Measurements from ENCODE around the gene THOP1.

Gene THOP1

DNA sequence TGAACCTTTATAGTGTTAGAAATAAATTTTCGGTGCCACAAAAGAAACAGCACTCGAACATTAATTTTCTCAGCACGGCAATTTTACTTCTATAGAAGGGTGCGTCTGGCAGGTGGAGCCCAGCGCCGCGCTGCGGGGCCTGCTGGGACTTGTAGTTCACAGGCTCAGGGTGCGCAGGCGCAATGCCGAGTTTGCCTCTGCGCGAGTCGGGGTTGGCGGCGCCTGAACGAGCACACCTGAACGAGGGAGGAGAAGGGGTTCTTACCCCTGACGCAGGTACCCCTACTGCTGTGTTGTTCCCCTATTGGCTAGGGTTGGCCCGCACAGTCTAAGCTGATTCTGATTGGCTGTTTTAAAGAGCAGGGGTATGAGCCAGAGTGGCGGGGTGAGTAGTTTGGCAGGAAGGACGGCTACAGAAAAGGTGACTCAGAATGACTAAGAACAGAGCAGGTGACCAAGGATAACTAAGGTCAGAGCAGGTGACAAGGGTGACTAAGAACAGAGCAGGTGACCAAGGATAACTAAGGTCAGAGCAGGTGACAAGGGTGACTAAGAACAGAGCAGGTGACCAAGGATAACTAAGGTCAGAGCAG lies 32.0 kb downstream of the THOP1 start:
- DNase-seq (ENCODE audit: low spot score) = peak; percentile 74

DNA sequence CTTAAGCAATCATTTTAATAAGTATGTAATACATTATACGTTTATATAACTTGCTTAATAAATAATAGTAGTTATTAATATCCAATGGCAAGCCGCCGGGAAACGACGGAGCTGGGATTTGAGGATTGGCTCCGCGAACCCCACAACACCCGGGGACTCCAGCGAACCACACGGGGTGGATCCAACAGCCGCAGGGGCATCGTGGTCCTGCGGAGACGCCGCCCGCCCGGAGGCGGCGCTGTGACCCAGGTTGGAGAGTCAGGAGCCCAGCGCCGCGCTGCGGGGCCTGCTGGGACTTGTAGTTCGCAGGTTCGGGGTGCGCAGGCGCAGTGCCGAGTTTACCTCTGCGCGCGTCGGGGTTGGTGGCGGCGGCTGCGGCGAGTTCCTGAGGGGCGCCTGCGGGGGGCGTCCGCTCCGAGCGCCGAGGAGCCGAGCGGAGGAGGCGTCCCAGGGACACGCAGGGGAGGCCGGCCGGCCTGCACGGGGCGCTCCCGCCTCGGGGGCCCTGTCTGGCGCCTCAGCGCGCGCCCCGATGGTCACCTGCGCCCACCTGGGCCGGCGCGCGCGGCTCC lies 34.3 kb downstream of the THOP1 start, which contains the start of gene ZNF554:
Gene ZNF554, plus strand, starts transcription at position 329 of the 572 bp plus-strand sequence. Its CDS starts 204 bp downstream, at position 533.
- DNase-seq (ENCODE audit: low spot score) = peak; percentile 99

DNA sequence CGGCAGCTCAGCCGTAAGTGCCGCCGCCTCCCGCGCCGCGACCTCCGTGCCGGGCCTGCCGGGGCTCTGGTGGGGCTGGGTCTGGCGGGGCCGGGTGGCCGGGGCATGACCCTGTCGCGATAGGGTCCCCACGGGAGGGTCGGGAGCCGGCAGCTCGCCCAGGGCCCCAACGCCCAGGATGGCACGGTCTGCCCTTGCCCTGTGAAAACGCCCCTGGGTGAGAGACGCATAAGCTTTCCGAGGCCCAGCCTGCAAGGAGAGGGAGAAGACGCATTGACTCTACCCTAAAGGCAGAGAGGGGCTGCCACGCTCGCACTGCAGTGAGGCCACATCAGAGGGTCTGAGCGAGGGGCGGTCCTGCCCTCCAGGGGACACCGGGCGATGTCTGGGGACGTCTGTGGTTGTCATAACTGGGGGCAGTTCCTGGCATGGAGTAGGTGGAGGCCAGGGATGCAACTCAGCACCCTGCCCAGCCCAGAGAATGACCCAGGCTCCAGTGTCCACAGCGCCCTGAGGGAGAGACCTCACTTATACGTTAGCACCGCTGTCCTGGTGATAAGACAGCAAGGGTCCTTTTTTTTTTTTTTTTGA lies 34.9 kb downstream of the THOP1 start:
- no peak for DNase-seq (ENCODE audit: low spot score)

- DNase-seq (ENCODE audit: low spot score) = no peak
Observed at GRCh38 chr19:2822846-2823245, 37.5 kb downstream of the THOP1 start.

DNA sequence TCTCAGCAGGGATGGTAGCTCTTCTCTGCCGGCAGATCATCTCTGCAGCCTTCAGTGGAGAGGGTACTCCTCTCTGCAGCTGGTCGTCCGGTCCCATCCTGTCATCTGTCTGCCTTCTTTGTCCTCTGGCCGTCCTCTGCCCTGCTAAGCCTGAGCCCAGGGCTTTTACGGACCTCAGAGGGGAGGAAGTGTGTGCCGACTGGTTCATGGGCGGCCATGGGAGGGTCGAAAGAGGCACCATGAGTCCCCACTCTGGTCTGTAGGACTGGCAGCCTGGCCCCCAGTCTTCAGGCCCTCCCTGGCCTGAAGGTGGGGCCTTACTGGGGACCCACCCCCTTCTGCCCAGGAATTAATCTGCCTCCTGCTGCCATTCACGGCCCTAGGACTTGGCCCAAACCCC lies 38.3 kb downstream of the THOP1 start:
- no peak for DNase-seq (ENCODE audit: low spot score)

DNA sequence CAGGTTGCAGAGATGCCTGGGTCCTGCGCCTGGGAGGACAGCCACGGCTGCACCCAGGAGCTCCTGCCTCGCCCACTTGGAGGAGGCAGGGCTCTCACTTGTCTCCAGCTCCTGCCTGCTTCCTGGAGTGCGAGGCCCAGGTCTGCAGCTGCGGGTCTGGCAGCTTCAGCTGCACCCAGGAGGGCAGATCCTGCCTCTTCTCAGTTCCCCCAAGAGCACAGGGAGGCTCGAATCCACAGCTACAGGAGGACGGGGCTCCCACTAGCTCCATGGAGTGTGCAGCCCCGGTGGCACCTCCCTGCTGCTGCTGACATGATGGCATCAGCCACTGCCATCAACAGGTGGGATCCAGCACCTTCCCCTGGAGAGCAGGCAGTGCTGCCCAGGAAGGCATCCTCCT lies 38.8 kb downstream of the THOP1 start:
- no peak for DNase-seq (ENCODE audit: low spot score)

DNA sequence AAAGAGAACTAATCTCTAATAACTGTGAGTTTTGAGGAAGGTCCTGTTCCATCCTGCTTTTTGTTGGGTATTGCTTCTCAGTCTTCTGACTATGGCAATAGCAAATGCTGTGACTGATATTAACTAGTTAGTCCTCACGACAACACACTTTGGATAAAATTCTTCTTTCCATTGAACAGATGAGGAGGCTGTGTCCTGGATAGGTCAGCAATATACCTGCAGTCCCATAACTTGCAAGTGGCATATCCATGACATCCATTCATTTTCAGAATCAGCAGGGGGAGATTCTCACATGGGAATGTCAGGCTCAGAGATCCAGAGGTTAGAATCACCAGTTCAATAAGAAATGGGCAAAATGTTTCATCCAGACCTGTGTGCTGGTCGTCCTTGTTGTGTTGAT lies 41.7 kb downstream of the THOP1 start:
- DNase-seq (ENCODE audit: low spot score) = no peak

- DNase-seq (ENCODE audit: low spot score) = no peak
Observed at GRCh38 chr19:2827840-2828489, 42.7 kb downstream of the THOP1 start.

GRCh38 chr19:2834294-2834871 lies 49.1 kb downstream of the THOP1 start:
- DNase-seq (ENCODE audit: low spot score) = no peak

- no peak for DNase-seq (ENCODE audit: low spot score)
Observed at GRCh38 chr19:2837430-2837829, 52.1 kb downstream of the THOP1 start.

GRCh38 chr19:2840794-2841791 lies 55.8 kb downstream of the THOP1 start, which contains the start of gene ZNF555:
TSS of gene ZNF555 (plus strand) at chr19:2841475. CDS start at chr19:2841573, 98 bp downstream.
- DNase-seq (ENCODE audit: low spot score) = peak; percentile 98

DNA sequence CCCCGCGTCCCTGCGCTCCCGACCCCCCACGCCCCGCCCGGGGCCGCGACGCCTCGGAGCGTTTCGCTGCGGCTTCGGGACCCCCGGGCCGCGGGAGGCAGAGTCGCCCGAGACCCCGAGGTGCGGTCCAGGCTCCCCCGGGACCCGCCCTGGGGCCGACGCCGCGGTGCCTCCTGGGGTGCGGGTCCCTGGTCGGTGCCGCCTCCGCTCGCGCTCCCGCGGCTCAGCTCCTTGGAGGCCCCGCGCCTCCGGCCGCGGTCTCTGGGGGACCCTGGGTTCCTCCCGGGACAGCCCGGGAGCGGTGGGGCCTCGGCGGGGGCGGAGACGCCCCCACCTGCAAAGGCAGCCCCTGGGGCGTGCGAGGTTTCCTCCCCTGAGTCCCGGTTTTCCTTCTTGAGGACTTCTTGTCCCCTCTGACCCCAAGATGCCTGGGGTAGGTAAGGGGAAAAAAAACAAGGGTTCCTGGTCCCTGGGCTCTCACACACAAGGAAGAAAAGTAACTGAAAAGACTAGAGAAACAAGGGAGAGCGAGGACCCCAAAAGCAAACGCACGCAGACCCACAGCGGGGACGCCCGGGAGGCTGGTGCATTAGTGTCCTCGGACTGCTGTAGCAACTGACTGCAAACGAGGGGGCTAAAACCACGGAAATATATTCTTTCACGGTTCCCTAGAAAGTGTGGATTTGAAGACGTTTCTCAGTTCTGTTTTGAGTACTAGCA lies 56.7 kb downstream of the THOP1 start:
- DNase-seq (ENCODE audit: low spot score) = peak; percentile 54

GRCh38 chr19:2845107-2845506 lies 59.8 kb downstream of the THOP1 start:
- no peak for DNase-seq (ENCODE audit: low spot score)

DNA sequence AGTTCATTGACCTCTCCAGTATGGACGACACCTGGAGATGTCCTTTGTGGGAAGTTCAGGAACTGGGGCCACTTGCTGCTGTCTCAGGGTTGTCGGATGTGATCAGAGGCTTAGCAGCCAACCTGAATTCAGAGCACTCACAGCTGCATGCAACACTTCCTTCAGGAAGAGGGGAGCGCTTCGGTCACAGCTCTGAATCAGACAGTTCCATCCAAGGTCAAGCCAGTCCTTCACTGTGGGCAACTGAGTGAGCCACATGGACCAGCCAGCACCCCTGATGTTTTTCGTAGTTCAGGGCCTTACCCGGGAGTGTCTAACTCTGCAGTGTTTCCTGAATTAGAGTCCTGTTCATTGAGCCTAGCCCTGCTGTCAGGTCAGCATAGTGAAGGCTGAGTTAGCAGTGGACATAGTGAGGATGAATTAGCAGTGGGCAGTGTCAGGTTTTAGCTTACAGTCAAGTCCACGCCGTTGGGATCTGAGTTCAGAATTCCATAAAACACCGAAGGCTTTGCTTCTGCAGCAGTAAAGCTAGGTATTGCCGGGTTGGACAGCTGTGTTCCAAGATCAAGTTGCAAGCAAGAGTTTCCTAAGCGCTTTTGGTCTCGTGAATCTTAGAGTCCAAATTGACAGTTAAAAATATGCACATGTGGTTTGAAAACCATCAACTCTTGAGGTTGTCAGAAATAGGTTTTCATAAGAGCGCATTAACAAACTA lies 61.0 kb downstream of the THOP1 start:
- no peak for DNase-seq (ENCODE audit: low spot score)

DNA sequence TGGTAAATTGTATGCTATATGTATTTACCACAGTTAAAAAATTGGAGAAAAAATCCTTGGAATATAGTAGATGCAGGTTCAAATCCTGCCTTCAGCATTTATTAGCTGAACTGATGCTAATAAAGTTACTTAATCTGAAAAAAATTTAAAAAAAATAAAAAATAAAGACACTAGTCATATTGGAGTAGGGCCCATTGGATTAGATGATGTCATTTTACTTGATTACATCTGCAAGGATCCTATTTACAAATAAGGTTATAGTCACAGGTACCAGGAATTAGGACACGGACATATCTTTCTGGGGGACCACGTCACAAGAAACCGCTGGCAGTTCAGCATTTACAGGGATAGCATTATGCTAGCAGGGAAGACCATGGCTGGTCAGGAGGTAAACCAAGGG lies 62.2 kb downstream of the THOP1 start:
- DNase-seq (ENCODE audit: low spot score) = no peak

DNA sequence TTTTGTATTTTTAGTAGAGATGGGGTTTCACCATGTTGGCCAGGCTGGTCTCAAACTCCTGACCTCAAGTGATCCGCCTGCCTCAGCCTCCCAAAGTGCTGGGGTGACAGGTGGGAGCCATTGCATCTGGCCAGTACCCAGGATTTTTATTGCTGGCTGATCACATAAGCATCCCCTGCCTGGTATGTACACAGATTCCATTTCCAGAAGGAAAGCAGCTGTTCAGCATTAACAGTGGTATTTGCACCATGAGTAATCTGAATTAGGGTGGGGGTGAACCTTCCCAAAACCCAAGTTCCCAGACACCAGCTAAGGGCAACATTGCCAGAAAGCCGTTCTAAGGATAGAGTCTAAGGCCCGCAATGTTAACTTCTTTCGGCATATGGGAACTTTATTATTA lies 63.3 kb downstream of the THOP1 start:
- DNase-seq (ENCODE audit: low spot score) = no peak

GRCh38 chr19:2850256-2850925 lies 65.1 kb downstream of the THOP1 start:
- no peak for DNase-seq (ENCODE audit: low spot score)

- DNase-seq (ENCODE audit: low spot score) = no peak
Observed at GRCh38 chr19:2852598-2852997, 67.3 kb downstream of the THOP1 start.

- no peak for DNase-seq (ENCODE audit: low spot score)
Observed at GRCh38 chr19:2853015-2853606, 67.8 kb downstream of the THOP1 start.

Data from ecto neural progenitor cell (in vitro differentiated cells).